ENCODE results near the gene CD38.

Gene CD38

DNA sequence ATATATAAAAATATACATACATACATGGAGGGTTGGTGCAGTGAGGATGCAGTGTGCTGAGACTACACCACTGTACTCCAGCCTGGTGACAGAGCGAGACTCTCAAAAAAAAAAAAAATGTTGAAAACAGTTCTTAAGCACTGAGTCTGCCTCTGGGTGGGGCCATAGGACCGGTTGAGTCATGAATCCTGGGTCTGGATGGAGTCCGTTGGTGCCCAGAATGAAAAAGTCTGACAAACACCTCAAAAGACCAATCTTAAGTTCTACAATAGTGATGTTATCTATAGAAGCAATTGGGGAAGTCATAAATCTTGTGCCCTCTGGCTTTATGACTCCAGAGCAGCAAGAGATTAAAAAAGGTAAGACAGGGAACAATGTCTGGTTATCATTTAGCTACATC lies 90.0 kb downstream of the CD38 start:
- no peak for DNase-seq (ENCODE audit: low read depth)

- DNase-seq (ENCODE audit: low read depth) = no peak
Observed at GRCh38 chr4:15868826-15869413, 90.8 kb downstream of the CD38 start.

DNA sequence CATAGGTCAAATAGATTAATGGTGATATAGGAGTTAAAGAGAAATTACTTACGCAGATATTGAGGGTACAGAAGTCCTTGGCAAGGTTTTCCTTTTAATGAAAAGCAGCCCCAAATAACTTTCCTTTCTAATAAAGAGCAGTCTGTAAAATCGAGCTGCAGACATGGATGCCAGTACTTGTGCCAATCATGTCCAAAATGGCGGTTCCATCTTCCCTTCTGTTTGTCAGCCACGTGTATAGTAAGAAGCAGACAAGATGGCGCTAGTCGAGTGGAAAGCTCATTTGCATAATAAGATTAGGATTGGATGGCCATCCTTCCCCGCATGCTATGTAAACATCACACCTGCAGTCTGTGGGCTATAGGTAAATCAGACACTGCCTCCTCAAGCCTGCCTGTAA lies 92.0 kb downstream of the CD38 start:
- DNase-seq (ENCODE audit: low read depth) = no peak

DNA sequence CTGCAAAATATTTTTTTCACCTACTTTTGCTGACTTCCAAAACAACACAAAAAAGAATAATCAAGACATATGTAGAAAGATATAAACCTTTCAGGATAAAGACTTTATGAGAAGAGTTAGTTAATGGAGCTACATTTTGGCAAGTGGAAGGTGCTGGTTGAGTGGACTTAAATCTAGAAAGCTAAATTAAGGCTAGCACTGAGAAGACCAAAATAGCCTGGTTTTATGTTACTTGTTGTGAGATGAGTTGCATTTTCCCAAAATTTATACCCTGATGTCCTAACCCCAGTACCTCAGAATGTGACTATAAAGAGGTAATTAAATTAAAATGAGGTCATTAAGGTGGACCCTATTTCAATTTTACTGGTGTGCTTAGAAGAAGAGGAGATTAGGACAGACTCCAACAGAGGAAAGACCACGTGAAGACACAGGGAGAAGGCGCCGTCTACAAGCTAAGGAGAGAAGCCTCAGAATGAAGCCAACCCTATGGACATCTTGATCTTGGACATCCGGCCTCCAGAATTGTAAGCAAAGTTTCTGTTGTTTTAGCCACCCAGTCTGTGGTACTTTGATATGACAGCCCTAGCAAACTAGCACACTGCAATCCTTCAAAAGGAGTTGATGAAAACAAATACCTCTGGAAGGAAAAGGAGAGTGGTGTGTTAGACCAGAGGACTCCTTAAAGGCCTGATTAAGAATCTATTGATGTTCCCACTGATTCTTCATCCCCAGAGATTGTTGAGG lies 93.0 kb downstream of the CD38 start:
- DNase-seq (ENCODE audit: low read depth) = no peak

DNA sequence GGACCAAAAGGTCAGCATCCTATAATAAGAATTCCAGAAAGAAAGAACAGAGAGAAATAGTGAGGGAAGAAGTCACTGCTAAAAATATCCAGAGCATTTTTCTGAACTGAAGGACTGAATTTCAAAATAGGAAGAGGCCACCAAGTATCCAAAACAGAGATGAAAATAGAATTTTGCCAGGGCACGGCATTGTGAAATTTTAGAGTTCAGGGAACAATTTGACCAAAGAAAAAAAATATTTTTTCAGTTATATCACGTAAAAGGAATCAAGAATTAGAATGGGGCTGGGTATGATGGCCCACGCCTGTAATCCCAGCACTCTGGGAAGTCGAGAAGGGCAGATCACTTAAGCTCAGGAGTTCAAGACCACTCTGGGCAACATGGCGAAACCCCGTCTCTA lies 95.0 kb downstream of the CD38 start:
- DNase-seq (ENCODE audit: low read depth) = no peak

DNA sequence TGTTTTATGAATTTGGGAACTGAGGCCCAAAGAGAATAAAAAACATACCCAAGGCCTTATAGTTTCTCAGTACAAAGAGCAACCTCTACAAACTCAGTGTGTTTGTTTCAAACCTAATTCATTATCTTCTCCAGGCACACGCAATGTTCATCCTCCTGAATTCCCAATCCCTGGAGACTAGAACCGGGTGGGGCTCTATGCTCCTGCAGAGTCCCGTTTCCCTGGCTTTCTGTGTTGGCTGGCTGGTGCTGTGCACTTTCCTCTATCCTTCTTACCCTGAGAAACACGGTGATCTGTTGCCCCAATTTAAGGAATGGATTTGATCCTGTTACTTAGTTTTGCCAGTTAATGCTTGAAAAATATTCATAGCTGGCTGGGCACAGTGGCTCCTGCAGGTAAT lies 96.5 kb downstream of the CD38 start:
- no peak for DNase-seq (ENCODE audit: low read depth)

GRCh38 chr4:15875663-15876460 lies 97.7 kb downstream of the CD38 start:
- no peak for DNase-seq (ENCODE audit: low read depth)

- DNase-seq (ENCODE audit: low read depth) = no peak
Observed at GRCh38 chr4:15878011-15878410, 99.9 kb downstream of the CD38 start.

DNA sequence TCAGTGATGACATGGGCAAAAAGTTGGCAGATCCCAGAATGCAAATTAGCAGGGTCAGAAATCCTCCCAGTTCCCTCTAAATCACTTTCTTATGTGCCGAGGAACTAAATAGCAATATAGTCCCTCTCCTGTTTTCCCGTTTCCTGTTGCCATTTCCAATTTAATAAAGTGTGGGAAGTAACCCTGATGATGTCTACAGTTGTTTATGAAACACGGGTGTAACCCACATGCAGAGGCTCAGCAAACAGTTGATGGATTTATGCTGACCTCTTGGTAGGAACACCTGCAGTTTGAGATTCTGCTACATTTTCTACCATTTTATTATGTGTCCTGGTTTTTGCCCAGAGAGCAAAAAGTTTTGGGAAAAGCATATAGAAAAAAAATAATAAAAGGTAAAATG lies 103.7 kb downstream of the CD38 start:
- DNase-seq (ENCODE audit: low read depth) = no peak

DNA sequence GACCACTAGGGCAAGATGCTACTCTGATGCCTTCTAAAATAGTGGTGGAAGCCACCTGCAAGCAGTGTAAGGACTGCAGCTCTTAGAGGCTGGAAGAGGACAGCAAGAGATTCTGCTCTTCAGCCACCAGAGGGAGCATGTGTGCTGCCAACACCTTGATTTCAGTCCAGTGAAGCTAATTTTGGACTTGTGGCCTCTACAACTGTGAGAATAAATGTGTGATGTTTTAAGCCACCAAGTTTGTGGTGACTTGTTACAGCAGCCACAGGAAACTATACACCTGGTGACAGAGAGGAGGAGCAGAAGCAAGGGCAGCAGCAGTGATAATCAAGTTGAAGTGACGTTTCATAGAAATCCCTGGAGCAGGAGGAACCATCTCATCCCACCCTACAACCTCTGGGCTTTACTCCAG lies 104.6 kb downstream of the CD38 start:
- no peak for DNase-seq (ENCODE audit: low read depth)

GRCh38 chr4:15883610-15884243 lies 105.6 kb downstream of the CD38 start:
- no peak for DNase-seq (ENCODE audit: low read depth)

DNA sequence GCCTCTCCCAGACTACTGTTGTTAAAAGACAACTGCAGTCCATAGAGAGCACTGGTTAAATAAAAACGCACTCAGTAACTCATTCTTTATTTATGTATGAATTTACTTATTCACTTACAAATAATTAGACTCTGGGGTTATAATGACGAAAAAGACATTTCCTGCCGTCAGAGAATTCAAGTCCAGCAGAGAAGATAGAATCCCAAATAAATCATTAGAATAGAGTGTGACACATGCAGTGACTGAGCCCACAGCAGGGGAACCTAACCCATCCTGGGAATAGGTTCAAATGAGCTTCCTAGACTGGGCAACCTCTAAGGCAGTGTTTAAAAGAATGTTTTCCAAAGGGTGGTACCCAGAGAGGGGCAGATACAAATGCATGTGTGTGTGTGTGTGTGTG lies 106.5 kb downstream of the CD38 start:
- no peak for DNase-seq (ENCODE audit: low read depth)

GRCh38 chr4:15885422-15885821 lies 107.3 kb downstream of the CD38 start:
- no peak for DNase-seq (ENCODE audit: low read depth)

DNA sequence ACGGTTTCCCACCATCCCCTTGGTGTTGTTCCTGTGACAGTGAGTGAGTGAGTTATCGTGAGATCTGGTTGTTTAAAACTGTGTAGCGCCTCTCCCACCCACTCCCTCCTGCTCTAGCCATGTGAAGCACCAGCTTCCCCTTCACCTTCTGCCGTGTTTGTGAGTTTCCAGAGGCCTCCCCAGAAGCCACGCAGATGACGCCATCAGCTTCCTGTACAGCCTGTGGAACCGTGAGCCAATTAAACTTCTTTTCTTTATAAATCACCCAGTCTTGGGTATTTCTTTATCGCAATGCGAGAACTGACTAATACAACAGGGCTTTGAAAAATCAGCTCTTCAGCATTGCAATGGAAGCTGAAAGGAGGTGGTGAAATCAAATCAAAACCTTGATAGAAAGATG lies 110.4 kb downstream of the CD38 start:
- DNase-seq (ENCODE audit: low read depth) = no peak

- DNase-seq (ENCODE audit: low read depth) = no peak
Observed at GRCh38 chr4:15890246-15890829, 112.2 kb downstream of the CD38 start.

DNA sequence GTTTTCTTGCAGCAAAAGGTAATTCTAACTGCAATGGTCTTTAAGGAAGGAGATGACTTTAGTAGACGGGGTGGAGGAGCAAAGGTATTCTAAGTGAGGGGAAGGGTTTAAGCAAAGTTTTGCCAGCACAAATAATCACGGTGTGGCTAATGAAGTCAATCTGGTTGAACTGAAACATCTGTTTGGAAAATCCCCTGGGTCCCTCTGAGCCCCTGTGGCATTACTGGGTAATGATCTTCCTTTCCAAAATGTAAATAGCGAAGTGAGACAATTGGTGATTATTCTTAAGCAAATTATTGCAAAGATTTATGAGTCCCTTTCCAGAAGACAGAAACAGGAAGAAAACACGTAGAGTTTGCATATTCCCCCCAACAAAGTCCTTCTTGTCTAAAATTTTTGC lies 113.2 kb downstream of the CD38 start:
- no peak for DNase-seq (ENCODE audit: low read depth)

DNA sequence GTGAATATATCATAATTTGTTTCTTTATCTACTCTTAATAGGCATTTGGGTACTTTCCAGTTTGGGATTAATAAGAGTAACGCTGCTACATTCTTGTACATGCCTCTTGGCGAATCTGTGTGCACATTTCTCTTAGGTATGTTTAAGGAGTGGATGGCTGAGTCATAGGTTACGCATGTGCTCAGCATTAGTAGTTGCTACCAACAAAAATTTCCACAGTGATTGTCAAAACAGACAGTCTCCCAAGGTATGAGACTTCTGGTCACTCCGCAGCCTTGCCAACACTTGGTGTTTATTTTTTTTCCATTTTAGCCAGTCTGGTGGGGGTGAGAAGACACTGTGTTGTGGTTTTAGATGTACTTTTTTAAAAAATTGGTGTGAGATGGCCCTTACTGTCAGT lies 115.8 kb downstream of the CD38 start:
- DNase-seq (ENCODE audit: low read depth) = no peak

DNA sequence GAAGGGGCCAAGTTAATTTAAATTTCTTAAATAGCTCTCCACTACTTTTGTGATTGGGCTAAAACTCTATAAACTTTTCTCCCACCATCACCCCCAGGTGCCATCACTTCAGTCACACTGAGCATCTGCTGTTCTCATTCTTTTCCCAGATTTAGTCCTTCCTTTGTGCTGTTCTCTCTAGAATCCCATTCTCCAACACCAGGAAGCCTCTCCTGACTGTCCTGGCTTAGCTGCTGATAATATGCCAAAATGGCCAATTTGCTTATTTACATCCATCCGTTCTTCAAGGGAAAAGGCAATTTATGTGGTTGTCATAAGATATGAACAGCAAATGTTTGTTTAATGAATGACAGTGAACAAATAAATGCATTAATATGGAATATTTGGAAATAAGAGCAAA lies 116.3 kb downstream of the CD38 start:
- DNase-seq (ENCODE audit: low read depth) = no peak

GRCh38 chr4:15894921-15895916 lies 117.1 kb downstream of the CD38 start:
- no peak for DNase-seq (ENCODE audit: low read depth)

DNA sequence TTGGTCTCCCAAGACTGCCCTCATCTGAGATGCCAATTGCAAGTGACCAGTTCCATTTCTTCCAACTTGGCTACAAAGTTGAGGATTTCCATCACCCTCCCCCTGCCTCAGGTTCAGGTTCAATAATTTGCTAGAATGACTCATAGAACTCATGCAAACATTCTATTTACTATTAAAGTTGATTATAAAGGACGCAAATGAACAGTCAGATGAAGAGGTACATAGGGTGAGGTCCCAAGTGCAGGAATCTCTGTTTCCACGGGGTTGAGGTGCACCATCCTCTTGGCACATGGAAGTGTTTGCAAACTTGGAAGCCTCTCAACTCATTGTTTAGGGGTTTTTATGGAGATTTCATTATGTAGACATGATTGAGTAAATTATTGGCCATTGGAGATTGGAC lies 119.4 kb downstream of the CD38 start:
- DNase-seq (ENCODE audit: low read depth) = no peak

GRCh38 chr4:15898902-15899301 lies 120.8 kb downstream of the CD38 start:
- no peak for DNase-seq (ENCODE audit: low read depth)
